ENCODE data around the gene CELSR3. TPM values are rescaled to one million over a fixed set of nuclear protein-coding genes. Genes with fewer than 3 reads are reported as not detected.

CELSR3 gene
- total and polyA plus RNA-seq, 2 of the 4 experiments (the other 2 are of a cell fraction), result 0.18 to 0.63 TPM

GRCh38 chr3:48595526-48596121 lies 67.1 kb downstream of the CELSR3 start:
- H3K27ac ChIP-seq (ENCODE audit: insufficient read depth, low read length), result peak overlapping the region; percentile 94
- H3K4me3 ChIP-seq (ENCODE audit: insufficient read depth, low read depth, low read length), result no peak overlapping the region
- CTCF ChIA-PET, result no interaction called here
- dilution Hi-C loops (cut with HindIII; ENCODE audit: low sequenced_read_pairs, unreplicated experiment) (no loop called here), intact Hi-C loops (cut with micrococcal nuclease) (no loop called here), in situ Hi-C loops (cut with MboI; ENCODE audit: low sequenced_read_pairs) (no loop called here)
- H2BK20ac ChIP-seq (ENCODE audit: low read depth, low read length), result peak overlapping the region; percentile 99
- peaks cover 30 to 82% of the 10 kb centered on the region in 2 experiments for H3K79me1 ChIP-seq (ENCODE audit: low read depth in 1 of 2, low read length in 2 of 2)
- H3K4ac ChIP-seq (ENCODE audit: low read depth, low read length), result peak overlapping the region; percentile 99
- H2BK15ac ChIP-seq (ENCODE audit: low read depth, low read length), result peak overlapping the region; percentile 97
- H4K20me1 ChIP-seq (ENCODE audit: insufficient read depth, low read length), result peaks cover 17% of the 10 kb centered on the region
- peak overlapping the region; percentile 64 for H3K4me2 ChIP-seq (ENCODE audit: low read depth, low read length)
- peak overlapping the region; percentile 87 for H2AFZ ChIP-seq (replicated peaks; ENCODE audit: low read length, poor library complexity)
- peak; percentile 46 for ATAC-seq (ENCODE audit: low read depth)
- H3K18ac ChIP-seq (ENCODE audit: low read depth, low read length), result peak overlapping the region; percentile 77
- no peaks in the 10 kb centered on the region for H3K27me3 ChIP-seq (ENCODE audit: control insufficient read depth, insufficient read depth, low read length)
- 5% methylated on average over 4 of the region's 10 CpGs; no CpG with 5 or more reads in 1 of the 2 experiments for WGBS, 2 experiments (ENCODE audit: extremely low coverage in 2 of 2, insufficient read length in 1 of 2)
- peak overlapping the region; percentile 97 for H2BK5ac ChIP-seq (ENCODE audit: low read depth, low read length, poor library complexity, severe bottlenecking)
- POLR2A ChIA-PET (ENCODE audit: unreplicated experiment), result no interaction called here
- peak overlapping the region; percentile 89 for H3K23ac ChIP-seq (ENCODE audit: low read depth, low read length)
- H3K14ac ChIP-seq (replicated peaks; ENCODE audit: low read depth, low read length), result peak overlapping the region; percentile 87
- H3K9me1 ChIP-seq (ENCODE audit: insufficient read depth, low read length), result peaks cover 68% of the 10 kb centered on the region
- peaks cover 43% of the 10 kb centered on the region for H3K36me3 ChIP-seq (ENCODE audit: control insufficient read depth, insufficient read depth, low read length)
- no peaks in the 10 kb centered on the region for H3K9me3 ChIP-seq (ENCODE audit: control insufficient read depth, insufficient read depth, low read length)
- peaks cover 54% of the 10 kb centered on the region for H3K4me1 ChIP-seq (ENCODE audit: control insufficient read depth, insufficient read depth, low read length)
- H3K56ac ChIP-seq (ENCODE audit: extremely low read depth, insufficient read depth, low read length), result peak overlapping the region; percentile 71
- H4K91ac ChIP-seq (ENCODE audit: insufficient read depth, low read depth, low read length), result peak overlapping the region; percentile 98
- H4K5ac ChIP-seq (ENCODE audit: low read depth, low read length), result peak overlapping the region; percentile 72
- peak overlapping the region; percentile 98 for H2AK9ac ChIP-seq (replicated peaks; ENCODE audit: low read depth, low read length, poor library complexity)
- H2AK5ac ChIP-seq (ENCODE audit: low read depth, low read length), result peak overlapping the region; percentile 100
- H4K8ac ChIP-seq (ENCODE audit: low read depth in 2 of 2, low read length in 2 of 2), result peak overlapping the region; percentile 85 to 90
- H2BK120ac ChIP-seq (ENCODE audit: low read depth, low read length), result peak overlapping the region; percentile 85
- no peak overlapping the region for H3K9ac ChIP-seq (ENCODE audit: low read depth, low read length)
- peak; percentile 86 for DNase-seq
- no TSS peak for BruUV-seq (replicated peaks)
- TF ChIP-seq NFE2L2 (IDR thresholded peaks at IDR 0.05; ENCODE audit: low read depth, low read length), result peak; percentile 60; the same call in 1 of the 2 replicates
- TF ChIP-seq MXI1 (IDR thresholded peaks at IDR 0.05; ENCODE audit: borderline replicate concordance, low read depth, low read length), result no peak
- TF ChIP-seq MAFK (IDR thresholded peaks at IDR 0.05; ENCODE audit: low read depth, low read length), result no peak
- peak; percentile 98 for TF ChIP-seq FOS (IDR thresholded peaks at IDR 0.05; ENCODE audit: low read depth, low read length)
- no peak for TF ChIP-seq RFX5 (IDR thresholded peaks at IDR 0.05; ENCODE audit: low read depth, low read length)
- TF ChIP-seq CHD1 (IDR thresholded peaks at IDR 0.05; ENCODE audit: low read depth, low read length), result peak; percentile 80; the same call in 1 of the 2 replicates
- no peak; the same call in 1 of the 2 replicates for TF ChIP-seq SMC3 (IDR thresholded peaks at IDR 0.05; ENCODE audit: low read depth, low read length)
- peak; percentile 57; the same call in 1 of the 2 replicates for TF ChIP-seq BHLHE40 (IDR thresholded peaks at IDR 0.05; ENCODE audit: low read depth, low read length)
- TF ChIP-seq POLR2A (IDR thresholded peaks at IDR 0.05; ENCODE audit: low read depth, low read length), result no peak
- TF ChIP-seq USF2 (IDR thresholded peaks at IDR 0.05; ENCODE audit: low read depth, low read length), result no peak
- no peak for TF ChIP-seq RAD21 (IDR thresholded peaks at IDR 0.05; ENCODE audit: low read length)
- TF ChIP-seq, protein P1, sequence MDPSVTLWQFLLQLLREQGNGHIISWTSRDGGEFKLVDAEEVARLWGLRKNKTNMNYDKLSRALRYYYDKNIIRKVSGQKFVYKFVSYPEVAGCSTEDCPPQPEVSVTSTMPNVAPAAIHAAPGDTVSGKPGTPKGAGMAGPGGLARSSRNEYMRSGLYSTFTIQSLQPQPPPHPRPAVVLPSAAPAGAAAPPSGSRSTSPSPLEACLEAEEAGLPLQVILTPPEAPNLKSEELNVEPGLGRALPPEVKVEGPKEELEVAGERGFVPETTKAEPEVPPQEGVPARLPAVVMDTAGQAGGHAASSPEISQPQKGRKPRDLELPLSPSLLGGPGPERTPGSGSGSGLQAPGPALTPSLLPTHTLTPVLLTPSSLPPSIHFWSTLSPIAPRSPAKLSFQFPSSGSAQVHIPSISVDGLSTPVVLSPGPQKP (IDR thresholded peaks at IDR 0.05; ENCODE audit: borderline replicate concordance, low read depth, low read length), result no peak
- TF ChIP-seq CEBPB (IDR thresholded peaks at IDR 0.05; ENCODE audit: low read depth, low read length), result no peak
- TF ChIP-seq, protein P2, sequence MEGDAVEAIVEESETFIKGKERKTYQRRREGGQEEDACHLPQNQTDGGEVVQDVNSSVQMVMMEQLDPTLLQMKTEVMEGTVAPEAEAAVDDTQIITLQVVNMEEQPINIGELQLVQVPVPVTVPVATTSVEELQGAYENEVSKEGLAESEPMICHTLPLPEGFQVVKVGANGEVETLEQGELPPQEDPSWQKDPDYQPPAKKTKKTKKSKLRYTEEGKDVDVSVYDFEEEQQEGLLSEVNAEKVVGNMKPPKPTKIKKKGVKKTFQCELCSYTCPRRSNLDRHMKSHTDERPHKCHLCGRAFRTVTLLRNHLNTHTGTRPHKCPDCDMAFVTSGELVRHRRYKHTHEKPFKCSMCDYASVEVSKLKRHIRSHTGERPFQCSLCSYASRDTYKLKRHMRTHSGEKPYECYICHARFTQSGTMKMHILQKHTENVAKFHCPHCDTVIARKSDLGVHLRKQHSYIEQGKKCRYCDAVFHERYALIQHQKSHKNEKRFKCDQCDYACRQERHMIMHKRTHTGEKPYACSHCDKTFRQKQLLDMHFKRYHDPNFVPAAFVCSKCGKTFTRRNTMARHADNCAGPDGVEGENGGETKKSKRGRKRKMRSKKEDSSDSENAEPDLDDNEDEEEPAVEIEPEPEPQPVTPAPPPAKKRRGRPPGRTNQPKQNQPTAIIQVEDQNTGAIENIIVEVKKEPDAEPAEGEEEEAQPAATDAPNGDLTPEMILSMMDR (conservative IDR thresholded peaks at IDR 0.05; ENCODE audit: low read depth, low read length), result no peak
- TF ChIP-seq RCOR1 (IDR thresholded peaks at IDR 0.05; ENCODE audit: insufficient replicate concordance, low read length), result no peak
